Superior temporal gyrus (tissue), 1 donor: Measurements from ENCODE around the gene INO80.

Source experiments
- DNase-seq: peaks from one replicate; pipeline ENCODE4 v3.0.0-alpha.2; 2016; ENCODE audit errors: extremely low spot score

INO80 gene

DNA sequence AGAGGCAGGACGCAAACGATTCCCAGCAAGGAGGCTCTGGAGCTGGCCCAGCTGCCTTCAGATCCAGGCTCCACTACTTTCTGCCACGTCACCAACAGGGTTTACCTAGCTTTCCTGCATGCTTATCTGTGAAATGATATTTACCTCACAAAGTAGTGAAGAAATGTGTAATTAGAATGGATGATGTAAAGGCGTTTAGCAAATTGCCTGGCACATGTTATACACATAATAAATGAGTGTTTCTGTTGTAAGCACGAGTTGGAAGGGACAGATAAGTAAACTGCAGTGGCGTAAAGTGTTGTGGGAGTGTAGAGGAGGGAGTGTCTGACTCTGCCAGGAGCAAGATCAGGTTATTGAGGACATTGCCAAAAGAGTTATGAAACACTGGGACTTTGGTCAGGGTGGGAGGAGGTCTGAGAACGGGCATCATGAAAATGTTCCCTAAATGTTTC is 166.3 kb downstream of the INO80 start:
- no peak for DNase-seq

DNA sequence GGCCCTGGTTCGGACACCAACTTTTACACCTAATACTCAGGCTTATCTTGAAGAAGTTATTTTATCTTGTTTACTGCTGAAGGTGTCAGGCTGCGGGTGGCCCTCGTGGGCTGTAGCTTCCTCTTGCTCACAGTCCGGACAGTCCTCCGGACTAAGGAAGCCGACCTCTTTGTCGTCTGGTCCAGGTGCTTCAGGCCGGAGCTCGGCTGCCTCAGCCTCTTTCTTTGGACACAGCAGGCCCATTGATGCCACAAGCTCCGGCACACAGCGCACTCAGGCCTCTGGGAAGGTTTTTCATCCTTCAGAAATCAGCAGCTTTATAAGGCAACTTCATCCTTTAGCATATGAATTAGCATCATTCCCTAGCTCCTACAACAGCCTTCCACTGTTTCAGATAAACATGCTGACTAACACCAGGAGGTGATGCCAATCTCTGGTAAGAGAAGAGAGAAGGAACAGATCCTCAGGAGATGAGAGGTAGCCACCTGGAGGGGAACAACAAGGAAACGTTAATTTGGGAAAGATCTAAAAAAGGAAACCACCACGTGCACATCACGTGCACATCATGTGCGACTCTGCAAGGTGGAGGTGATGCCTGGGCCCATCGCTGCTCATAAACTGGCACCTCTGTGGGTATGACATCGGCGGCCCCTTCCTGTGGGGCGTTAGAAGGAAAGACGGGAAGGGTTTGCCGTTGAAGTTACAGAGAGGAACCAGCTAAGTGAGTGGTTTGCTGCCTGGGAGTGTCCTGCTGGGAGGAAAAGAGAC is 167.2 kb downstream of the INO80 start:
- no peak for DNase-seq

DNA sequence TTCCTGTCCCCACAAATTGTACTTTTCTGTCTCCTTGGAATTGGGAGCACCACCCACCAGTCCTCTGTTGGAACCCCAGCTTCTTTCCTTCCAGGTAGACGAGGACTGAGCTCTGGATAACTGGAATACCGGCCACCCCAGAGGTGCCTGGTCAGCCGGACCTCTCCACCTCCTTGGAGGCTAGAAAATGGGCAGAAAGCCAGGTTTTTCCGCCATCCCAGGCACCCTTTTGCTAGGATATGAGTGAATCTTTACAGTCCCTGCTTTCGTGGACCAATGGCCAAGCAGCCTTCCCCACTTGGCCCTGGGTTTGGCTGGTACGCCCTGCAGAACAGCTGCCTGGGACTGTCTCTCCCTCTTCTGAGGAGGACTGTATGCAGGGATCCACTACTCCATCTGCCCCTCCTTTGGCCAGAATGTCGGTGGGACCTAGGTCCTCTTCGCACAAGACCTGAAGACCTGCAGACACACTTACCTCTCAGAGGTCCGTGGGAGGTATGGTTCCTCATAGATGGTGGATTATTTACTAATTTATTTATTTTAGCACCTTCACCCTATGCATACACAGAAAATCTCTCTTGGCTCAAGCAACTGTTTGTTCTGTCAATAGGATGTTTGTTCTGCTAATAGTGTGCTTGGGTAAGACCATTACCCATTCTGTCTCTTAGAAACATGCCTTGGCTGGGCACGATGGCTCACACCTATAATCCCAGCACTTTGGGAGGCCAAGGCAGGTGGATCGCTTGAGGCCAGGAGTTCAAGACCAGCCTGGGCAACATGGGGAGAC is 171.4 kb downstream of the INO80 start:
- DNase-seq, result no peak

DNA sequence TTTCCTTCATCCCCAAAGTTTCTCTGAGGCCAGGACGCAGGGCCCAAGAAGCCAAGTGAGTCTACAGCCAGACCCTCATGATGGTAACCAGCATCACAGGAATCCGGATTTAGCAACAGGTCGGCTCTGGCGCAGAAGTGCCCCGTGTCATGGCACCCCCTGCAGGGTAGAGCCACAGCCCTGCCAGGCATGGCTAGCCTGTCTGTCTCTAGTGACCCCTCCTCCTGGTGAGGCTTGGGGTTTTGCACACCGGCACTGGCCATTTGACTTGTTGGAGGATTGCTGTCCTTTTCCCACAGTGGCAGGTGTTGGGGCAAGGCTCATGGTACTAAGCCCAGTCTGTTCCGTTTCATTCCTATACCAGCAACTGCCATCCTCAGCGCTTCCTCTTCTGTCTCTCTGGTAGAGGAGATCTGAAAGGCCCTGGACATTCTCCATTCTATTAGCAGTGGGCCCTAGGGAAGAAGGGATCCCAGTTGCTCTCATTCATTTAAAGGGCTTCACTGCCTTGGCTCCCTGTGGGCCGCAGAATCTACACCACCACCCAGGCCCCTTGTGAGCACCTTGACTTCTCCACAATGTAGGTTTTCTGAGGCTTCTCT is 172.2 kb downstream of the INO80 start:
- no peak for DNase-seq

DNA sequence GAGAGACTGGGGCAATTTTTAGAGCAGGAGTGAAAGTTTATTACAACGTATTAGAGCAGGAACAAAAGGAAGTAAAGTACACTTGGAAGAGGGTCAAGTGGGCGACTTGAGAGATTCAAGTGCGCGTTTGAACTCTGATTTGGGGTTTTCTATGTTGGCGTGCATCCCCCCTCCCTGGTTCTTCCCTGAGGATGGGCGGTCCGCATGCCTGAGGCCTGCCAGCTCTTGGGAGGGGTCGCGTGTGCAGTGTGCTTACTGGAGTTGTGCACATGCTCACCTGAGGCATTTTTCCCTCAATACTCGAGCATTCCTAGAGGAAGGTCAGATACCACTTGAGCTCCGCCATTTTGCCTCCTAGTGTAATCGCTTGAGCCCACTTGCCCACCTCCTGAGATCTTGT is 173.2 kb downstream of the INO80 start:
- DNase-seq, result no peak

DNA sequence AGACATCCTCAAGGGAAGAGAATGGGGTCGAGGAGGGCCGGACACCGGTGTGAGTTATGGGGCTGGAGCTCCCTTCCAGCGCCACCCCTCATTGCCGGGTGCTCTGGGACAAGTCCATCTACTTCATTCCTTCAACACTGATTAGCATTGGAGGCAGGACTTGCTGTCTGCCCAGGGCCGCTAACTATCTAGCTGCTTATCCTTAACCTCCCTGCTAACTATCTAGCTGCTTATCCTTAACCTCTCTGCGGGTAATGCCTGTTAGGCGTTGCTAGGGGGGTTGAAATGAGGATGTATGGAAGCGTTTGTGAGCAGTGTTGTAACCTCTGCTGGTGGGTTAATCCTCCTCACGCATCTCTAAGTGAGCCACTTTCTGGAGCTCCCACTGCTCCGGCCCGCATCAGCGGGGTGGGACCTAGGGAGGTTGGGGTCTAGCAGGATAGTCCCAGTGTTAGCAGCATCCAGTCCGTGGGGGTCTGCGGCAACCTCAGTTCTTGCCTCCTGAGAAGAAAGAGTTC is 173.7 kb downstream of the INO80 start:
- no peak for DNase-seq

DNA sequence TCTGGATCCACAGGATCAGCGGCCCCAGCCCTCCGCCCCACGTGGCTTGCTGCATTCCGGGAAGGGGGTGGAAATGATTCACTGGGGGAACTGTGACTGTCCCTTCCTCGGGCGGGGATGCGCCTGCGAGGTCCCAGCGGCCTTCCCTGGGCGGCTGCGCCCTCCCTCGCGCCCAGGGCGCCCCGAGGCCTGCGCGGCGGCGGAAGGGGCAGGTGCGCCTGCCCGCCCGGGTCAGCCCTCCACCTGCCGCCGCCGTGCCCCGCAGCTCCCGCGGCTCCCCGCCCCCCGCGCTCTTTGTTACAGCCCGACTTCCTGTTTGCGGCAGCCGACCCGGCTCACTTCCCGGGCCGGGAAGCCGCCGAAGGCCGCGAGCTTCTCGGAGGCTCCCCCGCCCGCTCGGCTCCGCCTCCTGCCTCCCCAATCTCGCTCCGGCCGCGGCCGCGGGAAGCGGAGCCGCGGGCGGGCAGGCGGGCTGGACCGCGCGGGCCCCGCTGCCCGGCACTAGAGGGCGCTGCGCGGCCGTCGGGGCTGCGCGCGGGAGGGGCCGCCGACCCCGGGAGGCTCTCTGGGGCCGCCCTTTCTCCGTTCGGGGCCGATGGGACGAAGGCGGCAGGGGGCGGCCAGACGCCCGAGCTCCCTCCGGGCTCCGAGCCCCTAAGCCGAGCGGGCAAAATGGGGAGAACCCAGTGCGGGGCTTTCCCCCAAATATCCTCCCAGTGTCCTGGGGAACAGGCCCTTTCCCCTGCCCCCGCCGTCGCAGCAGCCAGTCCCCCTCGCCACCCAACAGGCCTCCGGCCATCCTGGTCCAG is 174.3 kb downstream of the INO80 start:
- DNase-seq, result peak; percentile 50

DNA sequence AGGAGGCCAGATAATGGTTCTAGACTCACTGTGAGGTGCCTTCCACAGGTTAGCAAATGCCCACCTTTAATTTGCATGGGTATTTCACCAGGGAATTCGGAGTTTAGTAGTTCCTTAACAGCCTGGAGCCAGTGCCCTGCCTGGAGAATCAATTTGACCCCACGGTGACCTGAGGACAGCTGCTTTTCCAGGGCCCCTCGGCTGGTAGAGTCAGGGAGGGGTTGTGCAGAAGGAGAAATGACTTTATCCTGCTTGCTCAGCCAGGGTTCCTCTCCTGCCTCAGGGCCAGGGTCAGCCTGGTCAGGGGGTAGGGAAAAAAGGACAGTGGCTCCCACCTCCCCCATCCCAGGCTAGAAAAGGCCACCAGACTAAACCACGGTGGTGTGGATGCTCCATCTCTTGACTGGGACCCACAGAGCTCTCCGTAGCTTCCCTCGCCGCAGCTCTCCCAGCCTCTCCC is 175.0 kb downstream of the INO80 start:
- no peak for DNase-seq

DNA sequence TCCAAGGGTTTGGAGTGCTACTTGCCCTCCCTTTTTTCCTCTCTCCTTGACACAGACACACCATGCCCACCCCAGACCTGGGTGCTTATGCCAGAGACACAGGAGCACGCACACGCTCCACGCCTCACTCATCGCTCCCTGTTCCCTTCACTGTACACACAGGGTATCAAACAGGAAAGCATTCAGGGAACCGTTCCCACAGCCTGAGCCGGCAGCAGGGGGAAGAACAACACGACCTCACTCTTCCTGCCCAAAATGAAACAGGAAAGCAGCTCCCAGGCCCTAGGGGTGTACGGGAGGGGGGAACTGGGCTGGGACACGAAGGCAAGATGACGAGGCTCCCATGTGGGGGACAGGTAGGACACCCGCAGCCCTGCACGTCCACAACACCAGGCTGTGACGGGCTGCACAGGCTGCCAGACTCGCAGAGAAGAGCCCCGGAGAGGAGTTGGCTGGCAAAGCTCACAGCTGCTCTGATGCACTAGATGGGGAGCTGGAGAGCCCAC is 175.7 kb downstream of the INO80 start:
- peak; percentile 21 for DNase-seq

DNA sequence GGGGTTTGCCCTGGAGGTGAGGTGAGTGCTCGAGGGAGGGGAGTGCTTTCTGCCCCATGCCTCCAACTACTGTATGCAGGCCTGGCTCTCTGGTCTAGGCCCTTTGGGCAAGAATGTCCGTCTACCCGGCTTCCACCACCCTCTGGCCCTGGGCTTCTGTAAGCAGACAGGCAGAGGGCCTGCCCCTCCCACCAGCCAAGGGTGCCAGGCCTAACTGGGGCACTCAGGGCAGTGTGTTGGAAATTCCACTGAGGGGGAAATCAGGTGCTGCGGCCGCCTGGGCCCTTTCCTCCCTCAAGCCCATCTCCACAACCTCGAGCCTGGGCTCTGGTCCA is 177.6 kb downstream of the INO80 start:
- DNase-seq, result no peak

DNA sequence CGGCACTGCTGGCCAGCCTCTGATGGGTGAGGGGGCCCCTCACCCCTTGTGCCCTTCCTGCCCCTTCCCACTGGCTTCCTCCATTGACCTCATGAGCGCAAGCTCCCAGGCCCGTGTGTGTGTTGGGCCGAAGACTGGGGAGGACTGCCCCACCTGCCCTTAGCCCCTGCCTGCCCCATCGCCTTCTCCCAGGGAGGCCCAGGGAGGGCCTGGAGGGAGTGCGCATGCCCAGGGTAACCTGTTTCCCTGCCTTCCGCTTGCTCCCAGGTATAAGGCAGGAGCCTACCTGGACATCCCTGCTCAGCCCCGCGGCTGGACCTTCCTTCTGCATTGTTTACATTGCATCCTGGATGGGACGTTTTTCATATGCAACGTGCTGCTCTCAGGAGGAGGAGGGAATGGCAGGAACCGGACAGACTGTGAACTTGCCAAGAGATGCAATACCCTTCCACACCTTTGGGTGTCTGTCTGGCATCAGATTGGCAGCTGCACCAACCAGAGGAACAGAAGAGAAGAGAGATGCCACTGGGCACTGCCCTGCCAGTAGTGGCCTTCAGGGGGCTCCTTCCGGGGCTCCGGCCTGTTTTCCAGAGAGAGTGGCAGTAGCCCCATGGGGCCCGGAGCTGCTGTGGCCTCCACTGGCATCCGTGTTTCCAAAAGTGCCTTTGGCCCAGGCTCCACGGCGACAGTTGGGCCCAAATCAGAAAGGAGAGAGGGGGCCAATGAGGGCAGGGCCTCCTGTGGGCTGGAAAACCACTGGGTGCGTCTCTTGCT is 178.1 kb downstream of the INO80 start:
- no peak for DNase-seq

DNA sequence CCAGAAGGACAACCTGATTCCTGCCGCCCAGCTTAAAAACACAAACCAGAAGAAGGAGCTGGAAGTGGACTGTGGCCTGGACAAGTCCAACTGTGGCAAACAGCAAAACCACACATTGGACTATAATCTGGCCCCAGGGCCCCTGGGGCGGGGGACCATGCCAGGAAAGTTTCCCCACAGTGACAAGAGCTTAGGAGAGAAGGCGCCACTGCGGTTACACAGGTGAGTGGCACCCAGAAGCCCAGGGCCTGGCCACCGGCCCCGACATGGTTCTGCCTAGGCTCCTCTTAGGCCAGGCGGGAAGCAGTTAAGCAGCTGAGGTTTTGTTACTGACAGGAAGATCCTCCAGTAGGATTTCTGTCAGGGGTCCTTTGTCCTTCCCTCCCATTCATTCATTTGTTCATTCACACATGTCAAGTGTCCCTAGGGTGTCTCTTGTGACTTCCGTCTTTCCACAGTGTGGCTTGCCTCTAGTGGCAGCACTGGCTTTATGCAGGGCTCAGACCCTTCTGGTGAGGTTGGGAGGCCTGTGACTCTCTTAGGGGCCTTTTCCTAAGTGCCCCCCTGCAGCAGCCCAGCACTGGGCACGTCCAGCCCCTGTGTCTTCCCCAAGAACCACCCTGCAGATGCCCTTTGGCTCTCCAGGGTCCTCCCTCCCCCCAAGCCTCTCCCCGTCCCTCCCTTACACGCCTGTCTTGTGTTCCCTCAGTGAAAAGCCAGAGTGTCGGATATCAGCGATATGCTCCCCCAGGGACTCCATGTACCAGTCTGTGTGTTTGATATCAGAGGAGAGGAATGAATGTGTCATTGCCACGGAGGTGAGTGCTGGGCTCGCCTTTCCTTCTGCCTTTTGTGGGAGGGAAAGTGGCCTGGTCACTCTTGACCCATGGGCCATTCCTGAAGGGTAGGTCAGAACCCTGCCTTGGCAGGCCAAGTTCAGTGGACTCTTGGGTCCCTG is 179.1 kb downstream of the INO80 start:
- no peak for DNase-seq

DNA sequence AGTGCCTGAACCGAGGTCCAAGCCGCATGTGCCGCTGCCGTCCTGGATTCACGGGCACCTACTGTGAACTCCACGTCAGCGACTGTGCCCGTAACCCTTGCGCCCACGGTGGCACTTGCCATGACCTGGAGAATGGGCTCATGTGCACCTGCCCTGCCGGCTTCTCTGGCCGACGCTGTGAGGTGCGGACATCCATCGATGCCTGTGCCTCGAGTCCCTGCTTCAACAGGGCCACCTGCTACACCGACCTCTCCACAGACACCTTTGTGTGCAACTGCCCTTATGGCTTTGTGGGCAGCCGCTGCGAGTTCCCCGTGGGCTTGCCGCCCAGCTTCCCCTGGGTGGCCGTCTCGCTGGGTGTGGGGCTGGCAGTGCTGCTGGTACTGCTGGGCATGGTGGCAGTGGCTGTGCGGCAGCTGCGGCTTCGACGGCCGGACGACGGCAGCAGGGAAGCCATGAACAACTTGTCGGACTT is 179.8 kb downstream of the INO80 start:
- DNase-seq, result no peak

DNA sequence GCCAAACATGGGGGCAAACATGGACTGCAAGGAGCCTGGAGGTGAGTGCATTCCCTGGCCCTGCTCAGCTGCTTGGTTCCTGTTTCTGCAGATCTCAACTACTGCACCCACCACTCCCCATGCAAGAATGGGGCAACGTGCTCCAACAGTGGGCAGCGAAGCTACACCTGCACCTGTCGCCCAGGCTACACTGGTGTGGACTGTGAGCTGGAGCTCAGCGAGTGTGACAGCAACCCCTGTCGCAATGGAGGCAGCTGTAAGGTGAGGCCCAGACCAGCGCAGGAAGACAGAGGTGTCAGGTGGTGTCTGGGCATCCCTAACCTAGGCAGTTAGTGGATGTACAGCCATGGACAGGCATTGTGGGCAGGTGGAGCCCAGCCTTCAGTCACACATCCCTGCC is 181.6 kb downstream of the INO80 start:
- no peak for DNase-seq

DNA sequence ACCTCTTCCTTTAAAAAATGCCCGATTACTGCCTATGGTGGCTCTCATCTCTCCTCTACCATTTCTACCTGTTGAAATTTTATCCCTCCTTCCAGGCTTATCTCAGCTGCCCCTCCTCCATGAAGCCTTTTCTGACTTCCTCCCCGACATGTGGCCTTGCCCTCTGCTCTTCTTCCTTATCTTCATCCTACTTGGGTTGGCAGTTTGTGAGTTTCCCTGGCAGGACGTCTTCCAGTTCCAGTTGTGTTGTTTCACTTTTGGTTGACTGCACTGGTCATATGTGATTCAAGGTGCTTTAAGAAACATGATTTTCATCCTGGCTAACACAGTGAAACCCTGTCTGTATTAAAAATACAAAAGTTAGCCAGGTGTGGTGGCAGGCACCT is 182.6 kb downstream of the INO80 start:
- DNase-seq, result no peak

DNA sequence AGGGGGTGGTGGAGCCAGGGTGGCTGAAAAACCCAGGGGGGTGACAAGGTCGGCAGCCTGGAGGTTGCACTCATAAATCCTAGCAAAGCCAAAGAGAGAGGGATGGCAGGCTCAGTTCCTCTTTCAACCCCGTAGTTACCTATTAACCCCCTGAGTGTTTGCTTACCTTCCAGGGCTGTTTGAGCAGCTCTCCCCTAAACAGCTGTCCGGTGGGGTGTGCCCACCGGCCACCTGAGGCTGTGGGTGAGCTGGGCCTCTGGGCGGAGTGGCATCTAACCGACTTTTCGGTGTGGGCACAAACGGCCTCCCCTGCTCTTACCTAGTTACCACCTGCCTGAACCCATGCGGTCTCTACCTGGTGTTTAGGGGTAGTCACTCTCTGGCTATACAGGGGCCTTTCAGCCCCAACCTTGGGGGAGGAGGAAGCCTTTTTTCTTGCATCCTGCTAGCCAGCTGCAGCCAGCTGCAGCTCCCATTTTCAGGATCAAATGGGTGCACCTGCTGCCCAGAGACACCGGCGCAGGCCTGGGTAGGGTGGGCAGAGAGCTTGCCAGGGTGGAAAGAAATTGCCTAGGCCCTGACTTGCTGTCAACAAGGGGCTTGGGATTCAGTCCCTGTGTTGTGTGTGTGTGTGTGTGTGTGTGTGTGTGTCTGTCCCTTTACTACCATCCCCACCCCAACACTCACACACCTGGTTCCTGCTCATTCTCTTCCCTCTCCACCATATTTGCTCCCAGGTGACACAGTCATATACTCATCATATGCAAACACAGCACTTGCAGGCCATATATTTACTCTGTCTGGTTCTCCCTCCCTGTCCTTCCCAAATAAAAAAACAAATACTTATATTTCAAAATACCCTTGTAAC is 183.2 kb downstream of the INO80 start:
- no peak for DNase-seq

DNA sequence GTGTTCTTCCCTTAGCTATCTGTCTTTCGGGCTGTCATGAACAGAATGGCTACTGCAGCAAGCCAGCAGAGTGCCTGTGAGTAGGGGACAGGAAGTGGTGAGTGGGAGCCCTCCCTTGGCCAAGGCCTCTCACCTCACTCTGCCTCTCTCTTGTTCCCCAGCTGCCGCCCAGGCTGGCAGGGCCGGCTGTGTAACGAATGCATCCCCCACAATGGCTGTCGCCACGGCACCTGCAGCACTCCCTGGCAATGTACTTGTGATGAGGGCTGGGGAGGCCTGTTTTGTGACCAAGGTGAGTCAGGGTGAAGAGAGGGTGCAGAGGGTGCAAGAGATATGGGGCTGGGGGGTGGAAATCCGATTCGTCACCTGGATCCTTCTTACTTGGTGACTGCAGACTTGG is 183.9 kb downstream of the INO80 start:
- DNase-seq, result no peak
